ENCODE results near the gene KLHL29. TPM values are rescaled to one million over a fixed set of nuclear protein-coding genes. Genes with fewer than 3 reads are reported as not detected.

KLHL29 gene
- total RNA-seq, 1 donor from 2014 or later, result 2.3 TPM

GRCh38 chr2:23488584-23488983 is 103.6 kb downstream of the KLHL29 start:
- DNase-seq (ENCODE audit: low spot score) (no peak), ATAC-seq (no peak)

- ATAC-seq (no peak), DNase-seq (ENCODE audit: low spot score) (no peak)
Measured at GRCh38 chr2:23489471-23490322, 104.7 kb downstream of the KLHL29 start.

- DNase-seq (ENCODE audit: low spot score) (no peak), ATAC-seq (no peak)
Measured at GRCh38 chr2:23491591-23492336, 106.8 kb downstream of the KLHL29 start.

GRCh38 chr2:23492337-23492675 is 107.3 kb downstream of the KLHL29 start:
- DNase-seq (ENCODE audit: low spot score), result no peak
- ATAC-seq, result no peak

- ATAC-seq, result no peak
- DNase-seq (ENCODE audit: low spot score), result no peak
Measured at GRCh38 chr2:23492921-23493320, 107.9 kb downstream of the KLHL29 start.

- DNase-seq (ENCODE audit: low spot score), result no peak
- no peak for ATAC-seq
Measured at GRCh38 chr2:23493846-23494245, 108.9 kb downstream of the KLHL29 start.

- DNase-seq (ENCODE audit: low spot score) (no peak), ATAC-seq (no peak)
Measured at GRCh38 chr2:23494286-23494685, 109.3 kb downstream of the KLHL29 start.

GRCh38 chr2:23495661-23496114 is 110.7 kb downstream of the KLHL29 start:
- ATAC-seq (no peak), DNase-seq (ENCODE audit: low spot score) (no peak)

- no peak for ATAC-seq
- no peak for DNase-seq (ENCODE audit: low spot score)
Measured at GRCh38 chr2:23496456-23496855, 111.5 kb downstream of the KLHL29 start.

GRCh38 chr2:23497063-23497462 is 112.1 kb downstream of the KLHL29 start:
- DNase-seq (ENCODE audit: low spot score), result no peak
- no peak for ATAC-seq

- DNase-seq (ENCODE audit: low spot score) (no peak), ATAC-seq (no peak)
Measured at GRCh38 chr2:23497536-23497935, 112.6 kb downstream of the KLHL29 start.

GRCh38 chr2:23498943-23499342 is 114.0 kb downstream of the KLHL29 start:
- no peak for DNase-seq (ENCODE audit: low spot score)
- ATAC-seq, result no peak

- DNase-seq (ENCODE audit: low spot score) (no peak), ATAC-seq (no peak)
Measured at GRCh38 chr2:23499439-23499838, 114.5 kb downstream of the KLHL29 start.

GRCh38 chr2:23500836-23501235 is 115.9 kb downstream of the KLHL29 start:
- no peak for DNase-seq (ENCODE audit: low spot score)
- ATAC-seq, result no peak

GRCh38 chr2:23502096-23502495 is 117.1 kb downstream of the KLHL29 start:
- DNase-seq (ENCODE audit: low spot score) (no peak), ATAC-seq (no peak)

- DNase-seq (ENCODE audit: low spot score) (peak; percentile 79), ATAC-seq (peak; percentile 91)
Measured at GRCh38 chr2:23503097-23503496, 118.1 kb downstream of the KLHL29 start.

- ATAC-seq (no peak), DNase-seq (ENCODE audit: low spot score) (no peak)
Measured at GRCh38 chr2:23503682-23504081, 118.7 kb downstream of the KLHL29 start.

GRCh38 chr2:23504591-23504990 is 119.6 kb downstream of the KLHL29 start:
- DNase-seq (ENCODE audit: low spot score), result no peak
- ATAC-seq, result no peak

GRCh38 chr2:23505218-23505983 is 120.4 kb downstream of the KLHL29 start:
- no peak for DNase-seq (ENCODE audit: low spot score)

GRCh38 chr2:23505984-23506380 is 121.0 kb downstream of the KLHL29 start:
- no peak for ATAC-seq

More at GRCh38 chr2:23505218-23505983, 120.4 kb downstream of the KLHL29 start:
- ATAC-seq, result no peak

GRCh38 chr2:23506531-23507266 is 121.7 kb downstream of the KLHL29 start:
- ATAC-seq, result no peak
- DNase-seq (ENCODE audit: low spot score), result no peak

More at GRCh38 chr2:23505984-23506380, 121.0 kb downstream of the KLHL29 start:
- no peak for DNase-seq (ENCODE audit: low spot score)
